BE2C (cell line): Measurements from ENCODE around the gene PDCD4.
"Not testable (repeated sequence)": the region's sequence is repeated elsewhere in the genome, so short reads cannot be mapped to it uniquely, and the experiment has no call there.

Experiments
- DNase-seq: peaks from one replicate; pipeline ENCODE4 v3.0.0-alpha.2; 2020
- H3K27me3 ChIP-seq: fragments of 250-450 bp; sonication (Bioruptor Pico); 2 replicates; pipeline ENCODE4 v1.5.1; 2020; ENCODE audit warnings: mild to moderate bottlenecking
- H3K36me3 ChIP-seq: fragments of 250-450 bp; sonication (Bioruptor Pico); 2 replicates; pipeline ENCODE4 v1.5.1; 2020; ENCODE audit warnings: mild to moderate bottlenecking
- H3K4me1 ChIP-seq: fragments of 250-450 bp; sonication (Bioruptor Pico); 2 replicates; pipeline ENCODE4 v1.5.1; 2020
- H3K4me3 ChIP-seq: 2 replicates; pipeline ENCODE4 v1.5.1; 2011; ENCODE audit warnings: low read depth, low read length
- H3K9me3 ChIP-seq: fragments of 250-450 bp; sonication (Bioruptor Pico); 2 replicates; pipeline ENCODE4 v1.5.1; 2020
- TF ChIP-seq, protein P1 (sequence below): IDR thresholded peaks from 2 replicates; pipeline ENCODE4 v1.5.1; 2012; ENCODE audit warnings: mild to moderate bottlenecking, low read depth, low read length

Gene PDCD4

DNA sequence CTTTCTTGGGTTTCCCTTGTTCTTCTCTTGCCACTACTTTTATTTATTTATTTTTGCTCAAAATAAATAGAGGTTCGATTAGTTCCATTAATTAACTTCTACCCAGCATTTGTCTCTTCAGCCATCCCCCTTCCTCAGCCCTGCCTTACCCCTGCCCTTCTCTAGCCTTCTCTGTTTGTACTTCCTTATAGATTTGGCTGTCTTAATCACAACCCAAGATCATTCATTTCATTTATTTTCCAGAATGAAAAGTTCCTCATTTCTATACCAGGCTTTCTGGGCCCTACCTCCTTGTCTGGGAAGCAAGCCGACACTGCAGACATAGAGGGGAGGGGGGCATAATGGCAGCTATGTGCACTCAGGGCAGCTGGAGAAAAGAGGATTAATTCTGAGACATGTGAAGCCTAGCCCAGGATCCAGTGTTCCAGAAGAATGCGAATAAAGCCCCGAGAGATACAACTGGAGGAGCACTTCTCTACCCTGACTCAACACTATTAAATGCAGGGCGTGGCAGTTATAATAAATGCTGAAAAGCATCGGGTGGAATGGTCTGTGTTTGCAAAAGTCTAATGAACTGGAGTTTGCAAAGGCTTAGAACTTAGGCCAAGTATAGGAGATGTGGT is 6.4 kb upstream of the PDCD4 start:
- TF ChIP-seq, protein P1, sequence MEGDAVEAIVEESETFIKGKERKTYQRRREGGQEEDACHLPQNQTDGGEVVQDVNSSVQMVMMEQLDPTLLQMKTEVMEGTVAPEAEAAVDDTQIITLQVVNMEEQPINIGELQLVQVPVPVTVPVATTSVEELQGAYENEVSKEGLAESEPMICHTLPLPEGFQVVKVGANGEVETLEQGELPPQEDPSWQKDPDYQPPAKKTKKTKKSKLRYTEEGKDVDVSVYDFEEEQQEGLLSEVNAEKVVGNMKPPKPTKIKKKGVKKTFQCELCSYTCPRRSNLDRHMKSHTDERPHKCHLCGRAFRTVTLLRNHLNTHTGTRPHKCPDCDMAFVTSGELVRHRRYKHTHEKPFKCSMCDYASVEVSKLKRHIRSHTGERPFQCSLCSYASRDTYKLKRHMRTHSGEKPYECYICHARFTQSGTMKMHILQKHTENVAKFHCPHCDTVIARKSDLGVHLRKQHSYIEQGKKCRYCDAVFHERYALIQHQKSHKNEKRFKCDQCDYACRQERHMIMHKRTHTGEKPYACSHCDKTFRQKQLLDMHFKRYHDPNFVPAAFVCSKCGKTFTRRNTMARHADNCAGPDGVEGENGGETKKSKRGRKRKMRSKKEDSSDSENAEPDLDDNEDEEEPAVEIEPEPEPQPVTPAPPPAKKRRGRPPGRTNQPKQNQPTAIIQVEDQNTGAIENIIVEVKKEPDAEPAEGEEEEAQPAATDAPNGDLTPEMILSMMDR = no peak
- DNase-seq = no peak
- Histone ChIP-seq H3K4me1 (peaks cover 8% of the 10 kb centered on the region; the same call in 1 of the 2 replicates), H3K36me3 (no peaks in the 10 kb centered on the region), H3K9me3 (no peaks in the 10 kb centered on the region), H3K4me3 (no peak overlapping the region), H3K27me3 (no peaks in the 10 kb centered on the region)

DNA sequence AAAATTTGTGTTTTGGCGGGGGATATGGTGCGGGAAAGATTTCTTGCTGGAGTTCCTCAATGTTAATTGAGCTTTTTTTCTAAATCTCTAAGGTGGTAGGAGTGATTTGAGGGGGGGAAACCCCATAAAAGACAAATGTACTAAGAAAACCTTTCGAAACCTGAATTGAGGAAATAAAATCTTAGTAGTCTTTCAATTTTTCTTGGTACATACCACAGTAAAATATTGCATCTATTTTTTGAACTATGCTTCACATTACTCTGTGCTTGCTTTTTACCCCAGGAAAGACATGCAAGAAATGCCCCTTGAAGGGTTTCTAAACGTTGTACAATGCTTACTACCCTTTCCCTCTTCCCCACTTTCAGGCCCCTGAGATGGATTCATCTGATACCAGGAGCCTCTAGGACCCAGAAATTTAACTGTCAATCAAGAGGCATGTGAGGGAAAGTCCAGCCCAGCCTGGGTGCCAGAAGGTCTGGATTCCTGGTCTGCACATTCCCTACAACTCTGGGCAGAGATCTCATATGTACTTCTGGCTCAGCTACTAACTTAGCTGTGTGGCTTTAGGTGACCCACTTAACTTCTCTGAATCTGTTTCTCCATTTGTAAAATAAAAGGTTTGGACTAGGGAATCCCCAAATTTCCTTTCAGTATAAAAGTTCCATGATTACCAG is 5.8 kb upstream of the PDCD4 start:
- H3K4me3 ChIP-seq = no peak overlapping the region
- no peaks in the 10 kb centered on the region for H3K27me3 ChIP-seq
- no peak for DNase-seq
- TF ChIP-seq, protein P1 = no peak
- no peaks in the 10 kb centered on the region for H3K9me3 ChIP-seq
- H3K36me3 ChIP-seq = no peaks in the 10 kb centered on the region
- H3K4me1 ChIP-seq = peaks cover 12% of the 10 kb centered on the region

DNA sequence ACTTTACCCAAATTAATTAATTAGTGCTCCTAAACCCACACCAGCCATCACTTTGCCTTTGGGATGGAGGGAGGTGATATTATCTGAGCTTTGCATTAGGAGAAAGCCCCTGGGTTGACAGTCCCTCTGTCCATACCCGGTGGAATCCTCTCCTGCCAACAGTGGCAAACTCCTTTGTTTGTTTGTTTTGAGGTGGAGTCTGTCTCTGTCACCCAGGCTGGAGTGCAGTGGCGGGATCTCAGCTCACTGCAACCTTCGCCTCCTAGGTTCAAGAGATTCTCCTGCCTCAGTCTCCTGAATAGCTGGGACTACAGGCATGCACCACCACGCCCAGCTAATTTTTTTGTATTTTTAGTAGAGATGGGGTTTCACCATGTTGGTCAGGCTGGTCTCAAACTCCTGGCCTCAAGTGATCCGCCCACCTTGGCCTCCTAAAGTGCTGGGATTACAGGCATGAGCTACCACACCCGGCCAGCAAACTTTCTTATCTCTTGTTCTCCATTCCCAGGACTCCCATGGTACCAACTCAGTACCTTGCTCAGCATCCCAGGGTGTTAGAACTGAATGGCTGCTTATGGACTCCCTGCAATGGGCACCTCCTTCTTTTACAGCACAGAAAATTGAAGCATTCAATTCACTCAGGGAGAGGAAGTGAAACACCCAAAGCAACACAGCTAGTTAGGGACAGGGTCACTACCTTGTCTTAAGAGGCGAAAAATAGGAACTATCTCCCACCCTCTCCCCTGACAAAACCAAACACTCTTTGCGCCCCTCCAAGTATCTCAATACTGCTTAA is 4.5 kb upstream of the PDCD4 start:
- H3K27me3 ChIP-seq, DNase-seq, H3K9me3 ChIP-seq, H3K36me3 ChIP-seq, H3K4me3 ChIP-seq: not testable (repeated sequence)
- peaks cover 16% of the 10 kb centered on the region for H3K4me1 ChIP-seq

DNA sequence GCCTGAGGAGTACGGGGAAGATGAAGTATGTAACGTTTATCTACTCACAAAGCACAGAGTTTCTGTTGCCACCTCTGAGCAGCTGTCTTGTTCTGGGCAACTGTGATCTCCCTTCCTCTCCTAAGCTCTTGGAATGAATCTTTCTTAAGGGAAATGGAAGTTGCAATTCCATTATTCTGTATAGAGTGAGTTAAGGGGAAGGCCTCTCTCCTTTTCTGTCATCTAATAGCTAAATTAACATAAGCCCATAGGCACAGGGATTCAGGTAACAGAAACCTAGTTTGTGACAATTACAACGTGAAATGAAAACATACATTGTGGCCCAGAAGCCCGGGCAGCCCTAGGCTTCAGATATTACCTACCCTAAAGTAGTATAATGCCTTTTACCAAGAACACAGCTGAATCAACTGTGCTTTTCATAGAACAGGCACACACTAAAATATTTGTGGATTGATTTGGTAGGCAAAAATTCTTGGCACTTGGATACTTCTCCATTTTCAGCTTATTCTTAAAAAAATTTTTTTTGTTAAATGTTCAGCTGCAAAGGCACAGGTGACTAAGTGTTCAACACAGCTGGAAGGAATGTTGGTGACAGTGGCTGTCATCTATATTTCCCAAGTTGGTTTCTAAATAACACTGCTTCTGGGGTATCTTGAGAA is 3.8 kb upstream of the PDCD4 start:
- no peak for DNase-seq
- H3K9me3 ChIP-seq = no peaks in the 10 kb centered on the region
- TF ChIP-seq, protein P1 = no peak
- H3K27me3 ChIP-seq = no peaks in the 10 kb centered on the region
- no peak overlapping the region for H3K4me3 ChIP-seq
- no peaks in the 10 kb centered on the region for H3K36me3 ChIP-seq
- H3K4me1 ChIP-seq = peaks cover 16% of the 10 kb centered on the region

DNA sequence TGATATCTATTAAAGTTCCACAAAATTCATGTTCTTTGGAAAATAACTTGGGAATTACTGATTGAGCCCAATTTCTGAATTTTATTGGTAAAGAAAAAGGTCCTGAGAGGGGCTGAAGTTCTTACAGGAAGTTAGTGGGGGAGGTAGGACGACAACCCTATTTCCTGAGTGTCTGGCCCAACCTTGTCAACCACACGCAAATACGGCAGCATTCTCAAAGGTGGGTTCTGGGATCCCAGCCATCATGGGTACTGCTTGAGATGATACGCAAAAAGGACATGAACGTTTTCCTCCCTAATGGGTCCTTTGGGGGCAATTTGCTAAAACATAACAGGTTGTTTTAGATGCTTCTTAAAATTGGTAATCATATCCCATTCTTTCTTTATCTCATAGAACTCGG is 2.7 kb upstream of the PDCD4 start:
- H3K36me3 ChIP-seq = no peaks in the 10 kb centered on the region
- TF ChIP-seq, protein P1 = no peak
- no peak overlapping the region for H3K4me3 ChIP-seq

DNA sequence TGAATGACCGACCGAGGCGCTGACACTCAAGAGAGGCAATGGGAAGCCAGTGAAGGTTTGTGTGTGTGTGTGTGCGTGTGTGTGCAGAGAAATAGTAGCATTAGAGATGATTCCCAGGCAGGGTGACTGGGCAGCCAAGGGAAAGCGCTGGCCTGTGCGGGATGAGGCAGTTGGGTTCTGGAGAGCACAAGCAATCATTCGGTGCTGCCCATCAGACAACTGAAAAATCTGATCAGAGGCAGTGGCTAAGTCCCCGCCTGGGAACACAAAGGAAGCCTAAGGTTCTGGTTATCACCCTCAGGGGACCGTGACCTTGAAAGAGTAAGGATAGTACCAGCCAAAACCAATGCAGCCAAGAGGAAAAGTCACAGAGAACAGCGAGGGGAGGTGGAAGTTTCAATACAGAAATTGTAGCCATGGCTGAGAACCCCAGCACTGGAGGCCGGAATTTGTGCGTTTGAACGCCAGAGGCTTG is 868 bp upstream of the PDCD4 start:
- no peaks in the 10 kb centered on the region for H3K27me3 ChIP-seq
- DNase-seq = peak; percentile 28
- no peaks in the 10 kb centered on the region for H3K9me3 ChIP-seq
- TF ChIP-seq, protein P1 = no peak
- no peaks in the 10 kb centered on the region for H3K36me3 ChIP-seq
- no peak overlapping the region for H3K4me3 ChIP-seq
- H3K4me1 ChIP-seq = peaks cover 16% of the 10 kb centered on the region

More for the DNA sequence above, 2.7 kb upstream of the PDCD4 start:
- no peaks in the 10 kb centered on the region for H3K27me3 ChIP-seq
- no peaks in the 10 kb centered on the region for H3K9me3 ChIP-seq
- H3K4me1 ChIP-seq = peaks cover 16% of the 10 kb centered on the region
- no peak for DNase-seq
